H9 (cell line): ENCODE measurements around the gene RAB33B. TPM values are rescaled to one million over a fixed set of nuclear protein-coding genes. Genes with fewer than 3 reads are reported as not detected.
A peak's percentile ranks its signal among the peaks of the same experiment; 100 is the strongest.

Source experiments
- DNase-seq: peaks from one replicate; pipeline ENCODE4 v3.0.0-alpha.2; 2017
- H2AFZ ChIP-seq: one replicate; pipeline ENCODE4 v1.6.1; 2013; ENCODE audit warnings: mild to moderate bottlenecking, low read length, control low read depth, moderate library complexity
- H2AK5ac ChIP-seq: 2 replicates; pipeline ENCODE4 v1.6.1; 2013; ENCODE audit warnings: low read length, control low read depth, mixed read lengths; ENCODE audit not compliant: insufficient read length
- H2BK120ac ChIP-seq: one replicate; pipeline ENCODE4 v1.6.1; 2013; ENCODE audit warnings: low read depth, mild to moderate bottlenecking, low read length, control low read depth, inconsistent platforms; ENCODE audit not compliant: poor library complexity, severe bottlenecking
- H2BK12ac ChIP-seq: 2 replicates; pipeline ENCODE4 v1.6.1; 2013; ENCODE audit warnings: low read length, control low read depth, mixed read lengths, low read depth; ENCODE audit not compliant: insufficient read length
- H2BK15ac ChIP-seq: 2 replicates; pipeline ENCODE4 v1.6.1; 2013; ENCODE audit warnings: low read depth, low read length, control low read depth
- H2BK20ac ChIP-seq: one replicate; pipeline ENCODE4 v1.6.1; 2013; ENCODE audit warnings: low read depth, mild to moderate bottlenecking, low read length, control low read depth, inconsistent platforms; ENCODE audit not compliant: poor library complexity, severe bottlenecking
- H2BK5ac ChIP-seq: 2 replicates; pipeline ENCODE4 v1.6.1; 2013; ENCODE audit warnings: low read length, control low read depth, mixed read lengths; ENCODE audit not compliant: insufficient read length
- H3K14ac ChIP-seq: 2 replicates; pipeline ENCODE4 v1.6.1; 2013; ENCODE audit warnings: low read length, control low read depth; ENCODE audit not compliant: insufficient read depth
- H3K18ac ChIP-seq: 2 replicates; pipeline ENCODE4 v1.6.1; 2013; ENCODE audit warnings: low read depth, mild to moderate bottlenecking, mixed read lengths, low read length, control low read depth; ENCODE audit not compliant: insufficient read length
- H3K23ac ChIP-seq: 2 replicates; pipeline ENCODE4 v1.6.1; 2013; ENCODE audit warnings: low read length, control low read depth, mixed read lengths, low read depth; ENCODE audit not compliant: insufficient read length
- H3K23me2 ChIP-seq: 2 replicates; pipeline ENCODE4 v1.6.1; 2013; ENCODE audit warnings: low read depth, mild to moderate bottlenecking, mixed read lengths, low read length, control low read depth; ENCODE audit not compliant: insufficient read length, poor library complexity, severe bottlenecking
- H3K27ac ChIP-seq: 2 replicates; pipeline ENCODE4 v1.5.1; 2013; ENCODE audit warnings: low read length, control low read depth, mixed read lengths, low read depth; ENCODE audit not compliant: insufficient read length
- H3K27me3 ChIP-seq: 2 replicates; pipeline ENCODE4 v1.6.1; 2013; ENCODE audit warnings: low read length, control low read depth, inconsistent platforms; ENCODE audit not compliant: insufficient read depth
- H3K4ac ChIP-seq: 2 replicates; pipeline ENCODE4 v1.6.1; 2013; ENCODE audit warnings: low read depth, mild to moderate bottlenecking, control low read depth, inconsistent platforms, low read length, moderate library complexity
- H3K4me1 ChIP-seq: 2 replicates; pipeline ENCODE4 v1.6.1; 2013; ENCODE audit warnings: low read length, control low read depth, inconsistent platforms; ENCODE audit not compliant: insufficient read depth
- H3K4me2 ChIP-seq: 2 replicates; pipeline ENCODE4 v1.6.1; 2013; ENCODE audit warnings: low read length, control low read depth, mixed read lengths; ENCODE audit not compliant: insufficient read length, insufficient read depth
- H3K56ac ChIP-seq: 2 replicates; pipeline ENCODE4 v1.6.1; 2013; ENCODE audit warnings: low read depth, mild to moderate bottlenecking, mixed read lengths, low read length, control low read depth; ENCODE audit not compliant: insufficient read length
- H3K79me1 ChIP-seq: 2 replicates; pipeline ENCODE4 v1.6.1; 2013; ENCODE audit warnings: low read depth, mild to moderate bottlenecking, moderate library complexity, low read length, control low read depth, inconsistent platforms; ENCODE audit not compliant: insufficient read depth, poor library complexity, severe bottlenecking
- H3K79me2 ChIP-seq: 2 replicates; pipeline ENCODE4 v1.6.1; 2013; ENCODE audit warnings: low read length, control low read depth, inconsistent platforms; ENCODE audit not compliant: insufficient read depth
- H3K9ac ChIP-seq: 2 replicates; pipeline ENCODE4 v1.6.1; 2013; ENCODE audit warnings: low read length, control low read depth, mixed read lengths; ENCODE audit not compliant: insufficient read length; ENCODE audit errors: extremely low read depth
- H3K9me3 ChIP-seq: one replicate; pipeline ENCODE4 v1.6.1; 2013; ENCODE audit warnings: low read depth, low read length, inconsistent platforms; ENCODE audit not compliant: control insufficient read depth
- H3T11ph ChIP-seq: one replicate; pipeline ENCODE4 v1.6.1; 2013; ENCODE audit warnings: mild to moderate bottlenecking, low read length, control low read depth, inconsistent platforms
- H4K20me1 ChIP-seq: one replicate; pipeline ENCODE4 v1.6.1; 2013; ENCODE audit not compliant: control insufficient read depth, insufficient read length, insufficient read depth
- H4K5ac ChIP-seq: 2 replicates; pipeline ENCODE4 v1.6.1; 2013; ENCODE audit warnings: low read depth, mild to moderate bottlenecking, mixed read lengths, low read length, control low read depth; ENCODE audit not compliant: insufficient read length
- H4K8ac ChIP-seq: replicated peaks from 2 replicates; pipeline ENCODE4 v1.6.1; 2013; ENCODE audit warnings: low read length, control low read depth, mixed read lengths, low read depth; ENCODE audit not compliant: insufficient read length
- H4K91ac ChIP-seq: 2 replicates; pipeline ENCODE4 v1.6.1; 2013; ENCODE audit warnings: low read depth, mild to moderate bottlenecking, moderate library complexity, mixed read lengths, low read length, control low read depth; ENCODE audit not compliant: insufficient read length
- H3K27ac Mint-ChIP-seq, 3 experiments: 2 replicates in 2 of 3; 3 replicates in 1 of 3; pipeline ENCODE4 v1.8.0; 2020 to 2021; ENCODE audit warnings: mixed read lengths in 3 of 3, mild to moderate bottlenecking in 1 of 3, moderate library complexity in 1 of 3
- H3K27me3 Mint-ChIP-seq: 2 replicates; pipeline ENCODE4 v1.8.0; 2021; ENCODE audit warnings: low read depth, mild to moderate bottlenecking, moderate library complexity, mixed read lengths
- H3K36me3 Mint-ChIP-seq, 3 experiments: 2 replicates in 2 of 3; 3 replicates in 1 of 3; pipeline ENCODE4 v1.8.0; 2020 to 2021; ENCODE audit warnings: low read depth in 3 of 3, mixed read lengths in 3 of 3; ENCODE audit not compliant: insufficient read depth in 1 of 3
- H3K4me1 Mint-ChIP-seq, 2 experiments: 2 replicates each; pipeline ENCODE4 v1.8.0; 2020; ENCODE audit warnings: mixed read lengths in 2 of 2
- H3K4me3 Mint-ChIP-seq, 2 experiments: 2 replicates in 1 of 2; 3 replicates in 1 of 2; pipeline ENCODE4 v1.8.0; 2020 to 2021; ENCODE audit warnings: mild to moderate bottlenecking in 2 of 2, mixed read lengths in 2 of 2, moderate library complexity in 1 of 2
- H3K9me3 Mint-ChIP-seq, 2 experiments: 2 replicates in 1 of 2; 3 replicates in 1 of 2; pipeline ENCODE4 v1.8.0; 2020; ENCODE audit warnings: mild to moderate bottlenecking in 2 of 2, mixed read lengths in 2 of 2, moderate library complexity in 1 of 2
- WGBS: extraction: QIAGEN DNeasy Blood & Tissue Kit; methylation state at CpG from one replicate; pipeline ENCODE4 v1.1.7; 2013; ENCODE audit warnings: missing lambda C conversion rate, low lambda C conversion rate, mixed read lengths; ENCODE audit not compliant: insufficient read length; ENCODE audit errors: extremely low coverage; 5-methylcytosine and 5-hydroxymethylcytosine counted together
- total RNA-seq: library from RNA; stranded (reverse); gene quantifications from 2 replicates; pipeline ENCODE4 v1.2.1, GENCODE V29; 2021
- TF ChIP-seq, protein P1 (sequence below): fragments of 200-600 bp; sonication (generic); conservative IDR thresholded peaks from 3 replicates; pipeline ENCODE4 v1.8.0; 2021; ENCODE audit warnings: antibody characterized with exemption, mild to moderate bottlenecking

The RAB33B gene
- total RNA-seq, 1 experiment from 2014 or later = 7.7 TPM

GRCh38 chr4:139488442-139488841, 34.5 kb downstream of the RAB33B start:
- Histone ChIP-seq H3K4me2 (no peak overlapping the region), H3K4ac (no peak overlapping the region)

More at GRCh38 chr4:139488442-139488841, 34.5 kb downstream of the RAB33B start:
- Mint-ChIP-seq H3K9me3 (no peaks in the 10 kb centered on the region), H3K36me3 (no peaks in the 10 kb centered on the region), H3K27ac (0 out of 7 replicates have a peak overlapping the region, but pooled peaks of 1 of the 3 experiments have one; percentile 44), H3K4me1 (peaks cover 9 to 12% of the 10 kb centered on the region in 2 experiments), H3K27me3 (no peaks in the 10 kb centered on the region; the same call in 1 of the 2 replicates), H3K4me3 (no peak overlapping the region)
- H2AK5ac ChIP-seq = no peak overlapping the region
- H4K20me1 ChIP-seq = no peaks in the 10 kb centered on the region
- H3K23ac ChIP-seq = no peak overlapping the region
- TF ChIP-seq, protein P1, sequence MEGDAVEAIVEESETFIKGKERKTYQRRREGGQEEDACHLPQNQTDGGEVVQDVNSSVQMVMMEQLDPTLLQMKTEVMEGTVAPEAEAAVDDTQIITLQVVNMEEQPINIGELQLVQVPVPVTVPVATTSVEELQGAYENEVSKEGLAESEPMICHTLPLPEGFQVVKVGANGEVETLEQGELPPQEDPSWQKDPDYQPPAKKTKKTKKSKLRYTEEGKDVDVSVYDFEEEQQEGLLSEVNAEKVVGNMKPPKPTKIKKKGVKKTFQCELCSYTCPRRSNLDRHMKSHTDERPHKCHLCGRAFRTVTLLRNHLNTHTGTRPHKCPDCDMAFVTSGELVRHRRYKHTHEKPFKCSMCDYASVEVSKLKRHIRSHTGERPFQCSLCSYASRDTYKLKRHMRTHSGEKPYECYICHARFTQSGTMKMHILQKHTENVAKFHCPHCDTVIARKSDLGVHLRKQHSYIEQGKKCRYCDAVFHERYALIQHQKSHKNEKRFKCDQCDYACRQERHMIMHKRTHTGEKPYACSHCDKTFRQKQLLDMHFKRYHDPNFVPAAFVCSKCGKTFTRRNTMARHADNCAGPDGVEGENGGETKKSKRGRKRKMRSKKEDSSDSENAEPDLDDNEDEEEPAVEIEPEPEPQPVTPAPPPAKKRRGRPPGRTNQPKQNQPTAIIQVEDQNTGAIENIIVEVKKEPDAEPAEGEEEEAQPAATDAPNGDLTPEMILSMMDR = no peak
- H2AFZ ChIP-seq = no peak overlapping the region
- no peak overlapping the region for H4K8ac ChIP-seq
- H2BK12ac ChIP-seq = no peak overlapping the region
- peaks cover 3% of the 10 kb centered on the region; the same call in 1 of the 2 replicates for H3K4me1 ChIP-seq
- no peak overlapping the region for H2BK120ac ChIP-seq
- no peaks in the 10 kb centered on the region for H3K79me1 ChIP-seq
- H2BK20ac ChIP-seq = no peak overlapping the region
- no peak overlapping the region for H4K91ac ChIP-seq
- no peak overlapping the region for H3K27ac ChIP-seq
- H3T11ph ChIP-seq = no peak overlapping the region
- H3K9me3 ChIP-seq = no peaks in the 10 kb centered on the region
- no peaks in the 10 kb centered on the region for H3K23me2 ChIP-seq
- no peak overlapping the region for H3K9ac ChIP-seq
- no peak overlapping the region for H2BK5ac ChIP-seq
- H3K14ac ChIP-seq = no peak overlapping the region
- no peak overlapping the region for H4K5ac ChIP-seq
- H3K27me3 ChIP-seq = no peaks in the 10 kb centered on the region
- no peak for DNase-seq
- H3K79me2 ChIP-seq = no peaks in the 10 kb centered on the region
- WGBS = no CpG with 5 or more reads among the region's 3 CpGs
- H2BK15ac ChIP-seq = no peak overlapping the region
- H3K18ac ChIP-seq = no peak overlapping the region
- no peak overlapping the region for H3K56ac ChIP-seq
